NCI-H82 treated with DMSO at 0.1 percent for 48 hours (cell line): ENCODE measurements around the gene ARHGEF38.

ENCODE experiments used
- DNase-seq: peaks from one replicate; lab custom pipeline; 2025; ENCODE audit not compliant: unreplicated experiment; lab: John Stamatoyannopoulos, UW

ARHGEF38 gene

GRCh38 chr4:105558277-105558676 lies 5.9 kb downstream of the ARHGEF38 start:
- no peak for DNase-seq

- no peak for DNase-seq
Measured at GRCh38 chr4:105560421-105560848, 8.0 kb downstream of the ARHGEF38 start.

DNA sequence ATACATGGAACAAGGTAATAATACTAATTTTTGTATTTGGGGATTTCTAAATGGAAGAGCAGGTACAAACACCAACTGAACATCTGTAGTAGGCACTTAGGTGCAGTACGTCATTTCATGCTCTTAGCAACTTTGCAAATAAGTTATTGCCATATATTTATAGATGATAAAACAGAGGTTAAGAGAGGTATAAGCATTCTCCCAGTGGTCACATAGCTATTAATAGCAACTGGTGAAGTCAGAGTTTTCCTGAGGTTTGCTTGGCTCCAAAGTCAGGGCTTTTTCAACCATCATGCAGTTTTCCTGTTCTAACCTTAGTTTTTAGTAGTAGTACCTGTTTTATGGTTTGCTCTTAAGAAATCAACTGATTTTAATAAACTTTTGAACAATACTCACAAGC lies 10.9 kb downstream of the ARHGEF38 start:
- DNase-seq = no peak

DNA sequence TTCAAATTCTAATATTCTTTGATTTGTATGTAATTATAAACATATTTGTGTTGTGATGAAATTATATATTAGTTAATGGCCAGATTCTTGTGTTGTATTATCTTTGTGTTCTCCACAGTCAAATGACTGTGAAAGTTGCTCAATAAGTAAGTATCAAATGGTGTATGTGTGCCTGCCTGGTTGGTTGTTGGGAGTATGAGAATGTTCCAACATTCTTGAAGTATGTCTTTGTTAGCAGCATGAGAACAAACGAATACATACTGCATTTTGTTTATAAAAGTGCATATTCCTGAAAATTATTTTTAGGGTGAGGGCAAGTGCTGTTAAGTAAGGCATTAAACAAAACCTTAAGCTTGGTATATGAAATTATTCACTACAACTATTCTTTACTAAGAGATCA lies 16.2 kb downstream of the ARHGEF38 start:
- DNase-seq = no peak

DNA sequence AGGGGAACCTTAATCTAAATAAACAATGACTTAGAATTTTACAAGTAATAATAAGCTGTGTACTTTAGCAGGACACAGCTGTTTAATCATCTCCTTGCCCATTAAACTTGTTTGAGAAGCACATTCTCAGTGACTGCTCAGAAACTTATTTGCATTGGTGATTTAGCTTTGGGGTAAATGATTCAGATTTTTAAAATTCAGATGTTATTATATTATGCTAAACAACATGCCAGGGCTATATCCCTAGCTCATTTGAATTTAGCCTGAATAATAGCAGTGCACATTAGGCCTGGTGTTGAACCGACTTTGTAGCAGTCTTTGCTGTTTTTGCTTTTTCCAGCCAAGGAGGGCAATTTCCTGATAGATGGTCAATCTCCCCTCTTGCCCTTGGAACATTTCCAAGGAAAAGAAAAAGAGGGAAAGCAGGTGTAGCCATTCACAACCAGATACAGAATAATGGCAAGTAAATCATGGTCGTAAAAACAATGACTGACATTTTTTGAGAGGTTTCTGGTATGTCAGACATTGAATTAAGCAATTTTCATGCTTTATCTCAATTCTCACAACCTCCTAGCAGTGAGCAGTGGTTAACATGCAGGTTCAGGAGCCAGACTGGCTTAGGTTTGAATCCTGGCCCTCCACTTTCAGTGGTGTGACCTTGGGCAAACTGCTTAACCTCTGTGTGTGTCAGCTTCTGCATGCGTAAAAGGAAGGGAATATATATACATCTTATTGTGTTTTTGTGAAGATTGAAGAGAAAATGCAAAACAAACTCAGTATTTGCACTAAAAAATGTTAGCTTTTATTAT lies 16.8 kb downstream of the ARHGEF38 start:
- DNase-seq = no peak

- DNase-seq = no peak
Measured at GRCh38 chr4:105569866-105570236, 17.4 kb downstream of the ARHGEF38 start.

GRCh38 chr4:105572296-105572695 lies 19.9 kb downstream of the ARHGEF38 start:
- DNase-seq = no peak

DNA sequence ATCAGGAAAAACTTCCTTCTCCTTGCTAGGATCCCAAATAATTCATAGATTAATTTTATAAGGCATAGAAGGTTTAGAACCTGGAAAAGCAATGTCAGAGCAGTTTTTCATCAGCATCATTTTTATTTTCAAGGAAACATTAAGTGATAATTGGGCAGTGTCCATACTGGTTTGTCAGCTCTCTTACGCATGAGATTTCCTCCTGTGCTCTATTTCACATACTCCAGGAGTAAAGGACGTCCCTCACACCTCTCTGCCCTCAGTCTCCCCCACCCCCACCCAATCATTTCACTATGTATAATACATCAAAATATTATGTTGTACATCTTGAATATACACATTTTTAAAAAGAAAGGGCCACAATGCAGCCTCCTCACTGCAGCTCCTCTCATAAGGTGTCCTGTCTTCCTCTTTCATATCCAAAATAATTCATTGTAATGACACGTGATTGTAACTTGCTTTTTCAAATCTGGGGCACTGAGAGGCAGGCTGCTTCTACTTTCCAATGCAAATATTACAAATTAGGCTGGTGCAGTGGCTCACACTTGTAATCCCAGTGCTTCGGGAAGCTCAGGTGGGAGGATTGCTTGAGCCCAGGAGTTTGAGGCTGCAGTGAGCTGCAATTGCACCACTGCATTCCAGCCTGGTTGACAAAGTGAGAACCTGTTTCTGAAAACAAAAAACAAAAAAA lies 34.4 kb downstream of the ARHGEF38 start:
- no peak for DNase-seq

GRCh38 chr4:105587841-105588240 lies 35.4 kb downstream of the ARHGEF38 start:
- DNase-seq = no peak

GRCh38 chr4:105588252-105588651 lies 35.8 kb downstream of the ARHGEF38 start:
- DNase-seq = no peak

GRCh38 chr4:105591573-105591972 lies 39.2 kb downstream of the ARHGEF38 start:
- DNase-seq = no peak

DNA sequence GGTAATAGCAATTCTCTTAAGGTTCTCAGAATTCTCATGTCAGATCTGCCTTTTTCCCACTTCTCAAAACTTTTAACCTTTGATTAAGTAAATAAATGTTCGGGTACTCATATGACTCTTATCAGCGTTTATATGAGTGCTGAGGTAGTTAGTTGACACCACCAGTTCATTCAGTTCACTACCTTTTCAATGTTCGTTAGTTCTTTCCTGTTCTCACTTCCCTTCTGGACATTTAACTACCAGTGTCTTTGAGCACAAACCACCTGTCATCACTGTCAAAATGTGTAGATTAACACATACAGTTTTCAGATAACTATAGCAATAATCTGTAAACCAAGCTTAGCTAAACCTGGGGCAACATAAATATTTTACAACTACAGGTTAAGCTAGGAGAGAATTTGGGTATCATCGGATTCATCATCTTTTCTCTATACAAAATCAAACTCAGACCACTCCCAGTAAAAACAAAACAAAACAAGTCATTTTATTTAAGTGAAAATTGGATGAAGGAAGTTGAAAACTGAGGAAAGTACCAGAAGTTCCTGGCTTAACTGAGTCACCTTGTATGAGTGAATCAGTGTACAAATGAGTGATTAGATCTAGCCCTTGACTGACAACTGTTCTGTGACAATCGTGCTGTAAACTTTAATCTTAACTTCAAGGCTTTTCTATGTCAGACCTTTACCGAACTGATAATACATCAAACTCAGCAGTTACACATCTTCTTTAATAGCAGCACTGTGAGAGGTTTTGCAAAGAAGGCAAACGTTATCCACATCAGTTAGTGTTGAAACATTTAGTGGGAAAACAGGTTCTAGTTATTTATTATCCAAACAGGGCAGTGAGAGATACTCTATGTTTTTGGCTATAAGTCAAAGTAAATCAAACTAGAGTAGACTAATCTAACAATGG lies 41.9 kb downstream of the ARHGEF38 start:
- DNase-seq = no peak

DNA sequence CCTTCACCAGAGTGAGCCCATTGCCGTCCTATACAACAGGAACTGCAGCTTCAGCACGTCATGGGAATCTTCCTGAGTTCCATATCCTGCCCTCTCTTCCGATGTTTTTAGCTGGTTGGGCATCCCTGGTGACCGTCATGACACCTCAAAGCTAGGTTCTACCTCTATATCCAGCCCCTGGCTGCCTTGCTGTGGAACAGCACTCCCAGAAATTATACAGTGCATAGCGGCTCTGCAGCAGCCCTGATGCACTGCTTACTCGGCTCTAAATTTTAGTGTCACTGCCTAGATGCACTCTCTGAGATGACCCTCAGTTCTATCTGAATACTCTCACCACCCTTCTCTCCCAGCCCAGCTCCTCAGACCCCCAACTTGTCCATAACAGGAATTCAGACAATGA lies 44.3 kb downstream of the ARHGEF38 start:
- DNase-seq = no peak

GRCh38 chr4:105598052-105598451 lies 45.6 kb downstream of the ARHGEF38 start:
- DNase-seq = no peak

DNA sequence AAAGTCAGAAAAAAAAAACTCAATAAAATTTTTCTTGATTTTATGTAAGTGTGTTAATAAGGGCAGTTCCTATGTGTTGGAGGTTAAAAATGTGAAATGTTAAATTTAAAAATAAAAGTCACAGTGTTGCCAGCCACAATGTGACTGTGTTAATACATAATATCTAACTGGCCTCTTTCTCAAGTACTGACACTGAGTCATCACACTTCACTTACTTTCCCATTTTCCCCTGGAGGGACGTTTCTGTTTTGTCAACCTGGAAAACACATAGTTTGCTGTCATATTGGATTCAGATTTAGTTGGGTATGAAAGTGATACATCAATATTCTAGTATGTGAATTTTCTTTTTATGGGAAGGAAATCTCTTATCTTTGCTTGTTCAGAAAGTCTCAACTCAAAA lies 46.4 kb downstream of the ARHGEF38 start:
- no peak for DNase-seq

DNA sequence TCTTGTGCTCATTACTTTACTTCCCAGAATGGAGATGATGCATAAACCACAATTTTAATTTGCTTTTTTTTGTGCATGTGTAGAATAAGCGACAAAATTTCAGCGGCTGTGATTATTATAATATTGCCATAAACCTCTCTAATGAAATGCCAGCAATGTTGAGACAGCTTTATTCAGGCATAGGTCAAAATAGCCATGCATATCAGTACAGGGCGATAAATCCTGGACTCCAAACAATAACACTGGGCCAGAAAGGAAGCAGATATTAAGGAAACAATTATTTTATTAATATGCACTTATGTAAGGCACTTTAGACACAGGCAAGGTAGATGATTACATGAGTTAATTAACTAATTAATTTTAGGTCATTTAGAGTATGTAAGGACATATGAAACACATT lies 47.1 kb downstream of the ARHGEF38 start:
- DNase-seq = no peak

GRCh38 chr4:105599932-105600655 lies 47.7 kb downstream of the ARHGEF38 start:
- DNase-seq = no peak

DNA sequence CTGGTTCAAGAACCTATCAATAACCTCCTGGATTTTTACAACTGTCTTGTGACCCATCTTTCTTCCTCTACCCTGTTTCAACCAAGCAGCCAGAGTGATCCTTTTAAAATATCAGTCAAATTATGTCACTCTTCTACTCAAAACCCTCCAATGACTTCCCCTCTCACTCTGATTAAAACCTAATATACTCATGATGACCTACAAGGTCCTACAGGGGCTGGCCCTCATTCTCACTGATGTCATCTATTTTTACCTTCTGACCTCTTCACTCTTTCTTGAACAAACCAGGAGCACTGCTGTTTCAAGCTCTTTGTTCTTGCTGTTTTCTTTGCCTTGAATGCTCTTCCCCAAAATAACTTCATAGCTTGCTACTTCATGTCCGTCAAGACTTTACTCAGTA lies 48.5 kb downstream of the ARHGEF38 start:
- no peak for DNase-seq

GRCh38 chr4:105601406-105601805 lies 49.0 kb downstream of the ARHGEF38 start:
- no peak for DNase-seq

- DNase-seq = no peak
Measured at GRCh38 chr4:105603158-105603557, 50.7 kb downstream of the ARHGEF38 start.

DNA sequence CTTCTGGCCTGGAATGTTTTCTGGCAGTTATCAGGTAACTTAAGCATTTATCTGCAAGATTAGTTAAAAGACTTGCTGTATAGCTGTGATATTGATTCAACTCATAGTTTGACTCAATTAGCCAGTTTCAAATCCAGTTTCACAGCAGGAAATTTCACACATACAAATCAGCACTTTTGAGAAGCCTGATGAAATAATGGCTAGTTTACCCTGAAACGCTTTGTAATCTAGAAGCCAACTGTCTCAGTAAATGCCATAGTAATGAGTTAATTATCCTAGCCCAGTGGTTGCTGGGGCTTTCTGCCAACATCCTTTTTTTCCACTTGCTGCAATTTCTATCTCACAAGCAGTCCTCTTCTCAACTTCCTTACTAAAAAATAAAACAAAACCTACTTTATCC lies 53.1 kb downstream of the ARHGEF38 start:
- no peak for DNase-seq
